GM11168 (cell line): ENCODE data around the gene MAP3K14.

Experiments
- in situ Hi-C: fragments of 300-500 bp; cut with MboI; formaldehyde crosslinking; loops from one replicate; pipeline ENCODE4 v1.12.0; 2022; ENCODE audit warnings: low sequenced_read_pairs; ENCODE audit not compliant: unreplicated experiment

Gene MAP3K14

GRCh38 chr17:45243750-45244149 is 73.1 kb downstream of the MAP3K14 start:
- in situ Hi-C loops: no loop called here

- in situ Hi-C loops: no loop called here
Measured at GRCh38 chr17:45242029-45242414, 74.8 kb downstream of the MAP3K14 start.

GRCh38 chr17:45241328-45242028 is 75.3 kb downstream of the MAP3K14 start:
- in situ Hi-C loops: no loop called here

- in situ Hi-C loops: no loop called here
Measured at GRCh38 chr17:45240905-45241327, 75.9 kb downstream of the MAP3K14 start.

- in situ Hi-C loops: no loop called here
Measured at GRCh38 chr17:45238155-45238774, 78.6 kb downstream of the MAP3K14 start.

- in situ Hi-C loops: no loop called here
Measured at GRCh38 chr17:45237686-45238085, 79.1 kb downstream of the MAP3K14 start.

GRCh38 chr17:45236282-45236606 is 80.6 kb downstream of the MAP3K14 start:
- in situ Hi-C loops: no loop called here

GRCh38 chr17:45235416-45236281 is 81.2 kb downstream of the MAP3K14 start:
- in situ Hi-C loops: no loop called here

- in situ Hi-C loops: no loop called here
Measured at GRCh38 chr17:45234641-45235415, 82.0 kb downstream of the MAP3K14 start.

GRCh38 chr17:45233423-45233924 is 83.3 kb downstream of the MAP3K14 start:
- in situ Hi-C loops: no loop called here

- in situ Hi-C loops: no loop called here
Measured at GRCh38 chr17:45232514-45233422, 84.1 kb downstream of the MAP3K14 start.

- in situ Hi-C loops: no loop called here
Measured at GRCh38 chr17:45231481-45232116, 85.2 kb downstream of the MAP3K14 start.

GRCh38 chr17:45230787-45231480 is 85.9 kb downstream of the MAP3K14 start:
- in situ Hi-C loops: no loop called here

GRCh38 chr17:45230410-45230786 is 86.4 kb downstream of the MAP3K14 start:
- in situ Hi-C loops: no loop called here

GRCh38 chr17:45229681-45230409 is 87.0 kb downstream of the MAP3K14 start:
- in situ Hi-C loops: no loop called here

GRCh38 chr17:45228763-45229539 is 87.9 kb downstream of the MAP3K14 start:
- in situ Hi-C loops: no loop called here
